ENCODE measurements around the gene SMAD4. TPM values are rescaled to one million over a fixed set of nuclear protein-coding genes. Genes with fewer than 3 reads are reported as not detected.

Gene SMAD4
- total and polyA plus RNA-seq, 2 donors (not counting 3 experiments of a cell fraction or from before 2014, with no cell fraction given) = 63.5 to 82.8 TPM

GRCh38 chr18:51132256-51132935, 102.4 kb downstream of the SMAD4 start:
- H4K20me1 ChIP-seq (replicated peaks; ENCODE audit: control insufficient read depth, extremely low read depth, insufficient read depth, low read length) = no peaks in the 10 kb centered on the region
- DNase-seq (ENCODE audit: low read depth, low spot score) (no peak), FAIRE-seq (no peak)
- no peak overlapping the region for H2AFZ ChIP-seq (ENCODE audit: low read depth, low read length)
- H3K27ac ChIP-seq (ENCODE audit: insufficient read depth, low read depth, low read length) = no peak overlapping the region
- no peak overlapping the region for H3K9ac ChIP-seq (replicated peaks; ENCODE audit: extremely low read depth, insufficient read depth, low read length)
- ChIA-PET CTCF (interaction anchor here (2.1 kb wide), 1 partner anchor 21 kb away, joined by 6 read pairs; no protein-coding TSS in a partner anchor), POLR2A (no interaction called here)
- H3K27me3 ChIP-seq (ENCODE audit: control insufficient read depth in 2 of 2, insufficient read depth in 2 of 2, low read length in 2 of 2) = no peaks in the 10 kb centered on the region
- dilution Hi-C loops (cut with MboI; ENCODE audit: extremely low pct_ligation_motif_present, low sequenced_read_pairs) = no loop called here
- no peaks in the 10 kb centered on the region for H3K9me1 ChIP-seq (replicated peaks; ENCODE audit: control insufficient read depth, extremely low read depth, insufficient read depth, low read length)
- BruUV-seq (replicated peaks) = no TSS peak
- no peak overlapping the region for H3K4me3 ChIP-seq (replicated peaks in 1 of 3; ENCODE audit: insufficient read depth in 1 of 3, low read depth in 1 of 3, low read length in 3 of 3)
- H3K9me3 ChIP-seq (replicated peaks; ENCODE audit: control insufficient read depth, insufficient read depth, low read length) = no peaks in the 10 kb centered on the region
- no peaks in the 10 kb centered on the region for H3K79me2 ChIP-seq (ENCODE audit: control insufficient read depth, insufficient read depth, low read length)
- H3K4me2 ChIP-seq (ENCODE audit: insufficient read depth, low read length) = no peak overlapping the region
- H3K36me3 ChIP-seq (ENCODE audit: control insufficient read depth in 2 of 2, extremely low read depth in 1 of 2, insufficient read depth in 2 of 2, low read length in 2 of 2) = no peaks in the 10 kb centered on the region
- TF ChIP-seq FOS (IDR thresholded peaks at IDR 0.05; ENCODE audit: borderline replicate concordance, insufficient read depth, low read length) (no peak), GATA2 (IDR thresholded peaks at IDR 0.05; ENCODE audit: insufficient read depth, insufficient read length, low read depth, low read length) (no peak)
- intact Hi-C loops (cut with micrococcal nuclease) = no loop called here
- no peaks in the 10 kb centered on the region for H3K4me1 ChIP-seq (ENCODE audit: control insufficient read depth, extremely low read depth, insufficient read depth, low read length)

DNA sequence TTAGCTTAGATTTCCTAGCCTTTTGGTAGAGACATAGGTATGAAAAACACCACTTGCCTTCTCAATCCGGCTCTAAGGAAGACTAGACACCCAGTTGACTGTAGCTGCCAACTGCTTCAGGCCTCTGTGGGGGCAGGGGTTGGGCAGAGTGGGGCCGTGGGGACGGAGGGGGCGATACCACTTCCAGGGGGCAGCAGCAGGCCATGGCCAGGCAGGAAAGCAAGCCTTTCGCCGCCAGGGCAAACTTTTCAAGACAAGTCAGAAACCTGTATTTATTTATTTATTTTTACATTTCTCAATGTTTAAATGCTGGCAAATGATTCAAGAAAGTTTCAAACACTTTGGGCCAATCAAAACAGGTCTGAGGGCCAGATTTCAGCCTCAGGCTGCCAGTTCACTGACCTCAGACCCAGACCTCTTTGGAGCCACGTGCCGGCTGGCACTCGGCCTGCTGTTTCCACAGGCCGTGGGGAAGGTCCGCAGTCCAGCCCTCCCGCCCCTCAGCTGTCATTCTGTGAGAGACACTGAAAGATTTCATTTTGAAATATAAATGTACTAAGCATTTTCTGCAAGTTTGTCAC, 103.7 kb downstream of the SMAD4 start:
- Histone ChIP-seq H3K4me1 (ENCODE audit: control insufficient read depth, extremely low read depth, insufficient read depth, low read length) (no peaks in the 10 kb centered on the region), H3K9ac (replicated peaks; ENCODE audit: extremely low read depth, insufficient read depth, low read length) (no peak overlapping the region), H3K9me3 (replicated peaks; ENCODE audit: control insufficient read depth, insufficient read depth, low read length) (no peaks in the 10 kb centered on the region), H3K27ac (ENCODE audit: insufficient read depth, low read depth, low read length) (no peak overlapping the region), H3K27me3 (ENCODE audit: control insufficient read depth in 2 of 2, insufficient read depth in 2 of 2, low read length in 2 of 2) (no peaks in the 10 kb centered on the region), H3K36me3 (ENCODE audit: control insufficient read depth in 2 of 2, extremely low read depth in 1 of 2, insufficient read depth in 2 of 2, low read length in 2 of 2) (no peaks in the 10 kb centered on the region), H2AFZ (ENCODE audit: low read depth, low read length) (no peak overlapping the region), H3K9me1 (replicated peaks; ENCODE audit: control insufficient read depth, extremely low read depth, insufficient read depth, low read length) (no peaks in the 10 kb centered on the region), H3K4me2 (ENCODE audit: insufficient read depth, low read length) (no peak overlapping the region), H3K4me3 (replicated peaks in 1 of 3; ENCODE audit: insufficient read depth in 1 of 3, low read depth in 1 of 3, low read length in 3 of 3) (no peak overlapping the region), H3K79me2 (ENCODE audit: control insufficient read depth, insufficient read depth, low read length) (no peaks in the 10 kb centered on the region), H4K20me1 (replicated peaks; ENCODE audit: control insufficient read depth, extremely low read depth, insufficient read depth, low read length) (no peaks in the 10 kb centered on the region)
- CTCF ChIA-PET = interaction anchor here (2.1 kb wide), 1 partner anchor 23 kb away, joined by 6 read pairs; no protein-coding TSS in a partner anchor
- no TSS peak for BruUV-seq (replicated peaks)
- intact Hi-C loops (cut with micrococcal nuclease) (no loop called here), dilution Hi-C loops (cut with MboI; ENCODE audit: extremely low pct_ligation_motif_present, low sequenced_read_pairs) (no loop called here)
- POLR2A ChIA-PET = no interaction called here
- no peak for DNase-seq (ENCODE audit: low read depth, low spot score)
- FAIRE-seq = no peak
- TF ChIP-seq FOS (IDR thresholded peaks at IDR 0.05; ENCODE audit: borderline replicate concordance, insufficient read depth, low read length) (no peak), MYC (IDR thresholded peaks at IDR 0.05; ENCODE audit: low read depth, low read length) (no peak), POLR2AphosphoS5 (IDR thresholded peaks at IDR 0.05; ENCODE audit: insufficient read depth, low read depth, low read length) (no peak), MAX (IDR thresholded peaks at IDR 0.05; ENCODE audit: insufficient read depth, insufficient read length) (no peak), EZH2 (IDR thresholded peaks at IDR 0.05; ENCODE audit: borderline replicate concordance, low read depth, low read length, severe bottlenecking) (no peak), POLR2A (IDR thresholded peaks at IDR 0.05; ENCODE audit: low read depth, low read length) (no peak), JUN (IDR thresholded peaks at IDR 0.05; ENCODE audit: borderline replicate concordance, insufficient read depth, insufficient read length, low read depth) (no peak), GATA2 (IDR thresholded peaks at IDR 0.05; ENCODE audit: insufficient read depth, insufficient read length, low read depth, low read length) (no peak), CTCF (IDR thresholded peaks at IDR 0.05; ENCODE audit: extremely low read depth in 1 of 2, insufficient read depth in 1 of 2, low read depth in 1 of 2, low read length in 2 of 2) (no peak)
